SK-N-MC (cell line): ENCODE data around the gene DENND2D.

Experiments
- DNase-seq: peaks from one replicate; pipeline ENCODE4 v3.0.0-alpha.2; 2011; ENCODE audit warnings: low read depth, low spot score
- H3K27ac ChIP-seq: fragments of 200-600 bp; sonication (generic); 2 replicates; pipeline ENCODE4 v1.5.1; 2016; ENCODE audit warnings: mixed run types
- H3K36me3 ChIP-seq: fragments of 200-600 bp; sonication (generic); 2 replicates; pipeline ENCODE4 v1.6.1; 2017; ENCODE audit warnings: antibody characterized with exemption, low read length, mixed read lengths; ENCODE audit not compliant: insufficient read depth
- H3K4me3 ChIP-seq: fragments of 200-600 bp; sonication (generic); 2 replicates; pipeline ENCODE4 v1.5.1; 2016
- H3K9ac ChIP-seq: fragments of 200-600 bp; sonication (generic); 2 replicates; pipeline ENCODE4 v1.8.0; 2017; ENCODE audit warnings: mixed run types, mixed read lengths; ENCODE audit not compliant: insufficient read length
- H3K9me3 ChIP-seq: fragments of 200-600 bp; sonication (generic); 2 replicates; pipeline ENCODE4 v1.6.1; 2017; ENCODE audit warnings: low read depth, mild to moderate bottlenecking, antibody characterized with exemption, low read length, moderate library complexity, mixed read lengths
- EZH2 ChIP-seq: fragments of 200-600 bp; sonication (generic); IDR thresholded peaks from one replicate; pipeline ENCODE4 v1.6.1; 2017; ENCODE audit warnings: antibody characterized with exemption
- FOXP2 ChIP-seq: optimal IDR thresholded peaks from 2 replicates; pipeline ENCODE3; 2011; ENCODE audit warnings: mild to moderate bottlenecking, moderate library complexity; ENCODE audit not compliant: insufficient read depth; ENCODE audit errors: extremely low read length, control extremely low read depth
- POLR2AphosphoS5 ChIP-seq: IDR thresholded peaks from 2 replicates; pipeline ENCODE4 v1.6.1; 2012; ENCODE audit warnings: mild to moderate bottlenecking, low read depth, low read length, borderline replicate concordance

The DENND2D gene

DNA sequence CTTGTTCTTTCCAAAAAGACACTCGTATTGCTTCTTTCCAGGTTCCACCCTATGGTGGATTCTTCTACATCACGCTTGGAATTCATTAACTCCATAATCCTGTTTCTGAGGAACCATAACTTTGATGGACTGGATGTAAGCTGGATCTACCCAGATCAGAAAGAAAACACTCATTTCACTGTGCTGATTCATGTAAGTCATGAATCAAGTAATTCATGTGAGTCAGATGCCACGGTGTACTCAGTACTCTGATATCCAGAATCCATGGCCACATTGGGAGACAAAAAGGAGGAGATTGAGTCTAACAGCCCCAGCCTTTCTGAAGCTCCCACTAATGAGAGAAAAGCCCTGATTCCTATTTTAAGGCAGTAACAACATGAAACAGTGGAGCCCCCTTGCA is 34.4 kb upstream of the DENND2D start:
- no peak overlapping the region for H3K27ac ChIP-seq
- no peak for DNase-seq

GRCh38 chr1:111234258-111234657 is 33.8 kb upstream of the DENND2D start:
- H3K36me3 ChIP-seq, result no peaks in the 10 kb centered on the region
- no peak overlapping the region for H3K27ac ChIP-seq
- H3K9ac ChIP-seq, result no peak overlapping the region
- no peaks in the 10 kb centered on the region for H3K9me3 ChIP-seq
- no peak for TF ChIP-seq FOXP2
- TF ChIP-seq EZH2, result no peak
- no peak for TF ChIP-seq POLR2AphosphoS5
- no peak overlapping the region for H3K4me3 ChIP-seq
- DNase-seq, result no peak

More for the DNA sequence above, 34.4 kb upstream of the DENND2D start:
- TF ChIP-seq FOXP2 (no peak), EZH2 (no peak), POLR2AphosphoS5 (no peak)
- Histone ChIP-seq H3K9me3 (no peaks in the 10 kb centered on the region), H3K36me3 (no peaks in the 10 kb centered on the region), H3K9ac (no peak overlapping the region), H3K4me3 (no peak overlapping the region)

DNA sequence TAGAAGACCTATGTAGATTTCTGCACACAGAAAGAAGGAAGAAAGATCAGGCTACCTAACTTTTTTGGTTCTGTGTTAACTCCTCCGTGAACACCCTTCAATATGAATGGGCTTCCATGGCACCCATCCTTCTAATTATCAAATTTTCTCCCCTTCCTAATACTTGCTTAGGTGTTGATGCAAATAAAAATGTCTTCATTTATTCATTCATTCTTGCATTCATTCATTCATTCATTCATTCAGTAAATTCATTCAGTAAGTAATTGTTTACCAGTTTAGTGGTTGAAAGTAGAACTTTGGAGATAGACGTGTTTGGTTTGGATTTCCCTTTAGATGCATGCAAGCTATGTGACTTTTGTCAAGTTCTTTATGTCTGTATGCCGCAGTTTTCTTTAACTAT is 31.7 kb upstream of the DENND2D start:
- Histone ChIP-seq H3K9ac (no peak overlapping the region), H3K27ac (no peak overlapping the region), H3K9me3 (no peaks in the 10 kb centered on the region), H3K4me3 (no peak overlapping the region), H3K36me3 (no peaks in the 10 kb centered on the region)
- DNase-seq, result no peak
- no peak for TF ChIP-seq FOXP2
- no peak for TF ChIP-seq POLR2AphosphoS5
- no peak for TF ChIP-seq EZH2

- no peak overlapping the region for H3K27ac ChIP-seq
- no peak overlapping the region for H3K4me3 ChIP-seq
- H3K9ac ChIP-seq, result no peak overlapping the region
Measured at GRCh38 chr1:111228748-111229126, 28.3 kb upstream of the DENND2D start.

GRCh38 chr1:111227851-111228747 is 27.7 kb upstream of the DENND2D start:
- Histone ChIP-seq H3K9me3 (no peaks in the 10 kb centered on the region), H3K36me3 (no peaks in the 10 kb centered on the region), H3K4me3 (no peak overlapping the region), H3K9ac (no peak overlapping the region), H3K27ac (no peak overlapping the region)
- TF ChIP-seq EZH2 (no peak), FOXP2 (no peak)
- no peak for DNase-seq

More at GRCh38 chr1:111228748-111229126, 28.3 kb upstream of the DENND2D start:
- no peaks in the 10 kb centered on the region for H3K36me3 ChIP-seq
- TF ChIP-seq FOXP2 (no peak), EZH2 (no peak)
- no peaks in the 10 kb centered on the region for H3K9me3 ChIP-seq
- no peak for DNase-seq

- no peak for TF ChIP-seq EZH2
- no peak for TF ChIP-seq POLR2AphosphoS5
- no peak for TF ChIP-seq FOXP2
- DNase-seq, result no peak
- Histone ChIP-seq H3K4me3 (no peak within 1 kb of the TSS), H3K9me3 (no peaks in the 10 kb centered on the region), H3K36me3 (no peaks in the 10 kb centered on the region), H3K27ac (no peak within 1 kb of the TSS), H3K9ac (no peak within 1 kb of the TSS)
Measured at GRCh38 chr1:111227434-111227833, 27.0 kb upstream of the DENND2D start, which contains the start of gene CHI3L2. Gene CHI3L2, plus strand, starts transcription at chr1:111227713. Its CDS starts 17 bp downstream, at chr1:111227730.

DNA sequence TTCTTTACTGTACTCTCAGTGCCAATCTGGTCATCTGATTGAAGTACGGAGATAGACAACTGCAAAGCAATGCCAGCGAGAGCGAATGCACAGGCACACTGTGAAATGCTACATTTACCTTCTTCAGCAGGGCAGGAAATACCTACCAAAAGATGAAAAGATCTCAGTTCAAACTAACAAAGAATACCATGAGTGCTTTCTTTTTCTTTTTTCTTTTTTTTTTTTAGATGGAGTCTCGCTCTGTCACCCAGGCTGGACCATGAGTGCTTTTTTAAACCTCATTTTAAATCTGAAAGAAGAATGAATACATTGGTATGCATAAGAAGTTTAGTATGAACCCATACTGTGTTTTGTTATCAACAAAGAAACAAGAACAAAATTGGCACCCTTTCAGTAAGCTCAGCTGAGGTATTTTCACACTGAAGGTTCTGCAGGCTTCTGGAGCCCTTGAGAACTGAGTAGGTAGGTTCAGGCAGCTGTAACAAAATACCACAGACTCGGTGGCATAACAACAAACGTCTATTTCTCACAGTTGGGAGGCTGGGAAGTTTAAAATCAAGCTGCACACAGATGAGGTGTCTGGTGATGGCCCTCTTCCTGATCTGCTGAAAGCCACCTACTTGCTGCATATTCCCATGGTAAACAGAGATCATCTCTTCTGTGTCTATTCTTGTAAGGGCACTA is 25.4 kb upstream of the DENND2D start:
- no peak overlapping the region for H3K27ac ChIP-seq
- no peak overlapping the region for H3K4me3 ChIP-seq
- no peak overlapping the region for H3K9ac ChIP-seq
- no peak for DNase-seq
- no peaks in the 10 kb centered on the region for H3K9me3 ChIP-seq
- H3K36me3 ChIP-seq, result no peaks in the 10 kb centered on the region
- TF ChIP-seq POLR2AphosphoS5 (no peak), EZH2 (no peak), FOXP2 (no peak)

GRCh38 chr1:111225091-111225490 is 24.6 kb upstream of the DENND2D start:
- H3K9ac ChIP-seq, result no peak overlapping the region
- no peak for DNase-seq
- no peaks in the 10 kb centered on the region for H3K36me3 ChIP-seq
- H3K27ac ChIP-seq, result no peak overlapping the region
- H3K4me3 ChIP-seq, result no peak overlapping the region
- no peaks in the 10 kb centered on the region for H3K9me3 ChIP-seq
- TF ChIP-seq EZH2, result no peak
- no peak for TF ChIP-seq FOXP2
- no peak for TF ChIP-seq POLR2AphosphoS5
